Neuronal stem cell (in vitro differentiated cells): Measurements from ENCODE around the gene CERS4.

Source experiments
- DNase-seq: peaks from one replicate; pipeline ENCODE4 v3.0.0-alpha.2; 2013; ENCODE audit warnings: low spot score
- H2AFZ ChIP-seq: one replicate; pipeline ENCODE4 v1.6.1; 2013; ENCODE audit warnings: mild to moderate bottlenecking, low read length, inconsistent platforms
- H2AK5ac ChIP-seq: 2 replicates; pipeline ENCODE4 v1.6.1; 2013; ENCODE audit warnings: low read depth, mild to moderate bottlenecking, inconsistent platforms, low read length, moderate library complexity, mixed read lengths
- H2BK120ac ChIP-seq: 2 replicates; pipeline ENCODE4 v1.6.1; 2013; ENCODE audit warnings: low read depth, mild to moderate bottlenecking, inconsistent platforms, low read length, moderate library complexity, mixed read lengths
- H2BK12ac ChIP-seq: one replicate; pipeline ENCODE4 v1.6.1; 2013; ENCODE audit warnings: low read length, inconsistent platforms
- H2BK15ac ChIP-seq: 2 replicates; pipeline ENCODE4 v1.6.1; 2013; ENCODE audit warnings: mild to moderate bottlenecking, low read length, inconsistent platforms, mixed read lengths
- H2BK5ac ChIP-seq: one replicate; pipeline ENCODE4 v1.6.1; 2013; ENCODE audit warnings: inconsistent platforms, mild to moderate bottlenecking, low read length, moderate library complexity
- H3K14ac ChIP-seq: one replicate; pipeline ENCODE4 v1.6.1; 2013; ENCODE audit warnings: low read length, inconsistent platforms
- H3K18ac ChIP-seq: 2 replicates; pipeline ENCODE4 v1.6.1; 2013; ENCODE audit warnings: low read length, inconsistent platforms
- H3K23ac ChIP-seq: 2 replicates; pipeline ENCODE4 v1.6.1; 2013; ENCODE audit warnings: low read depth, mild to moderate bottlenecking, mixed read lengths, low read length, inconsistent platforms; ENCODE audit not compliant: poor library complexity
- H3K27ac ChIP-seq: replicated peaks from 3 replicates; pipeline ENCODE4 v1.5.1; 2013; ENCODE audit warnings: low read length, inconsistent platforms
- H3K27me3 ChIP-seq, 3 experiments: 2 replicates each; pipeline ENCODE4 v1.6.1; 2013; ENCODE audit warnings: low read length in 3 of 3, mild to moderate bottlenecking in 2 of 3, inconsistent platforms in 1 of 3, low read depth in 1 of 3, mixed read lengths in 1 of 3, moderate library complexity in 1 of 3; ENCODE audit not compliant: control insufficient read depth in 3 of 3, insufficient read depth in 3 of 3
- H3K36me3 ChIP-seq, 2 donors: replicated peaks in 1 of 2; 2 replicates each; pipeline ENCODE4 v1.6.1; 2013; ENCODE audit warnings: low read length in 2 of 2; ENCODE audit not compliant: control insufficient read depth in 2 of 2, insufficient read depth in 2 of 2
- H3K4ac ChIP-seq: 2 replicates; pipeline ENCODE4 v1.6.1; 2013; ENCODE audit warnings: inconsistent platforms, mild to moderate bottlenecking, low read length, moderate library complexity
- H3K4me1 ChIP-seq, 2 donors: 1 replicate in 1 of 2; 2 replicates in 1 of 2; pipeline ENCODE4 v1.6.1; 2013; ENCODE audit warnings: low read length in 2 of 2, low read depth in 1 of 2; ENCODE audit not compliant: control insufficient read depth in 2 of 2, insufficient read depth in 1 of 2
- H3K4me2 ChIP-seq: one replicate; pipeline ENCODE4 v1.6.1; 2013; ENCODE audit warnings: mild to moderate bottlenecking, low read length, inconsistent platforms; ENCODE audit not compliant: insufficient read depth, poor library complexity, severe bottlenecking
- H3K4me3 ChIP-seq, 2 donors: 2 replicates each; pipeline ENCODE4 v1.5.1; 2013; ENCODE audit warnings: low read length in 2 of 2, mild to moderate bottlenecking in 2 of 2, inconsistent platforms in 1 of 2, moderate library complexity in 1 of 2
- H3K79me1 ChIP-seq: one replicate; pipeline ENCODE4 v1.6.1; 2013; ENCODE audit warnings: low read depth, mild to moderate bottlenecking, inconsistent platforms, low read length, moderate library complexity
- H3K9ac ChIP-seq: one replicate; pipeline ENCODE4 v1.6.1; 2013; ENCODE audit warnings: mild to moderate bottlenecking, low read depth, low read length, inconsistent platforms; ENCODE audit not compliant: poor library complexity
- H3K9me3 ChIP-seq, 2 donors: replicated peaks in 1 of 2; 2 replicates each; pipeline versions ENCODE3 to v1.6.1; 2013; ENCODE audit warnings: low read length in 2 of 2, mild to moderate bottlenecking in 2 of 2, inconsistent platforms in 1 of 2, low read depth in 1 of 2, mixed read lengths in 1 of 2, moderate library complexity in 1 of 2; ENCODE audit not compliant: control insufficient read depth in 2 of 2, insufficient read depth in 1 of 2
- H4K8ac ChIP-seq: one replicate; pipeline ENCODE4 v1.6.1; 2013; ENCODE audit warnings: low read depth, mild to moderate bottlenecking, inconsistent platforms, low read length, moderate library complexity
- H4K91ac ChIP-seq: one replicate; pipeline ENCODE4 v1.6.1; 2013; ENCODE audit warnings: low read length, low read depth, mild to moderate bottlenecking, inconsistent platforms; ENCODE audit not compliant: poor library complexity
- WGBS, 2 donors: extraction: QIAGEN DNeasy Blood & Tissue Kit; methylation state at CpG; one replicate each; pipeline ENCODE4 v1.1.7; 2013; ENCODE audit warnings: missing lambda C conversion rate in 2 of 2, mixed read lengths in 1 of 2; ENCODE audit not compliant: insufficient read length in 2 of 2, insufficient replicate concordance in 1 of 2; ENCODE audit errors: extremely low coverage in 2 of 2; 5-methylcytosine and 5-hydroxymethylcytosine counted together

The CERS4 gene

DNA sequence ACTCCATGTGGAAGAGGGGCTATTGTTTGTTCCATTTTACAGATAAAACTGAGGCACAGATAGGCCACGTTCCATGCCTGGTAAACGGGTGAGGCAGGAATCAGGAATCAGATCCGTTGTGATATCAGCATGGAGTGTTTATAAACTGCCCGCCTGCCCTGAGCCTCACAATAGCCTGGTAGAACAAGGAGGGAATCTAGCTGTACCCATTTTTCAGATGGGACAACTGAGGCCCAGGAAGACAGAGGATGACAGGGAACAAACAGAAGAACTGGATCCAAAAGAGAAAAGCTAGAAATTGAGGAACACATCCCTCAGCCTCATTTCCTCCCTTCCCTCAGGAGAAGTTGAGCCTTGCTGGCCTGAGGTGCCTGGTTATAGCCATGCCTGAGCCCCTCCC is 32.5 kb downstream of the CERS4 start:
- peaks cover 3 to 9% of the 10 kb centered on the region in 2 donors for H3K36me3 ChIP-seq
- H2BK15ac ChIP-seq, result no peak overlapping the region
- no peak overlapping the region for H4K8ac ChIP-seq
- H3K4ac ChIP-seq, result no peak overlapping the region
- H3K4me1 ChIP-seq, result peaks cover 13 to 22% of the 10 kb centered on the region in 2 donors
- H2BK120ac ChIP-seq, result no peak overlapping the region
- no peak overlapping the region for H3K4me2 ChIP-seq
- no peak overlapping the region for H3K9ac ChIP-seq
- H2BK5ac ChIP-seq, result no peak overlapping the region
- no peaks in the 10 kb centered on the region for H3K79me1 ChIP-seq
- WGBS, 2 donors, result no CpG with 5 or more reads among the region's 4 CpGs
- H2AK5ac ChIP-seq, result no peak overlapping the region
- no peaks in the 10 kb centered on the region for H3K27me3 ChIP-seq
- no peak overlapping the region for H2AFZ ChIP-seq
- H3K4me3 ChIP-seq, result no peak overlapping the region
- no peak overlapping the region for H2BK12ac ChIP-seq
- H3K9me3 ChIP-seq, result peaks cover 10 to 24% of the 10 kb centered on the region in 2 donors
- H3K14ac ChIP-seq, result no peak overlapping the region
- H4K91ac ChIP-seq, result no peak overlapping the region
- H3K27ac ChIP-seq, result no peak overlapping the region
- H3K23ac ChIP-seq, result no peak overlapping the region
- no peak for DNase-seq
- no peak overlapping the region for H3K18ac ChIP-seq

DNA sequence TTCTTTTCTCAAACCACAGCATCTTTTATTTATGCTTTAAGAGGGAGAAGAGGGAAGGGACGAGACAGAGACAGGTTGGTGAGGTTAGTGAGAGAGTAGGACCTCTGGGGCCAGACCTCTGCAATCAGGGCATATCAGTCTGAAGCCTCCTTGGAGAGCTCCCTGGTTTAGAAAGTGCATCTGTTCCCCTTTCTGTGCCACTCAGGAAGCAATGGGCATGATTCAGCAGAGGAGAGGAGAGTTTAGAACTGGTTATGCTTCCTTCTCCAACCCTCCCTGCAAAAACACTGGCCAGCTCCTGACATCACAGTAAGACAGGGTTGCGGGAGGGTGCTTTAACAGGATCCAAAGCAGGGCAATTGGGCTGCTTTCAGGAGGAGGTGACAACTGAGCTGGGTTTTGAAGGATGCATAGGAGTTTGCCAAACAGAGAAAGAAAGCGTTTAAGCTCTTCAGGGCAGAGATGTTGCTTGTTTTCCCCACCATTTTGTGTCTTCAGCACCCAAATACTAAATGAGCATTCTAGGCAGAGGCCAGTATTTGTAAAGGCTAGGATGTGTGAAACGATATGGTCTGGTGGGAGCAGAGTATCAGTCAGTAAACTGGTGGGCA is 33.1 kb downstream of the CERS4 start:
- Histone ChIP-seq H2BK120ac (no peak overlapping the region), H3K23ac (no peak overlapping the region), H3K27me3 (no peaks in the 10 kb centered on the region), H2BK15ac (no peak overlapping the region), H3K27ac (no peak overlapping the region), H3K4ac (no peak overlapping the region), H3K79me1 (no peaks in the 10 kb centered on the region), H2BK5ac (no peak overlapping the region), H3K4me2 (no peak overlapping the region), H2AFZ (no peak overlapping the region), H3K4me3 (no peak overlapping the region), H4K91ac (no peak overlapping the region), H3K18ac (no peak overlapping the region), H3K9ac (no peak overlapping the region), H3K9me3 (peaks cover 13 to 24% of the 10 kb centered on the region in 2 donors), H3K4me1 (peaks cover 13 to 22% of the 10 kb centered on the region in 2 donors), H2BK12ac (no peak overlapping the region), H3K36me3 (peaks cover 5 to 9% of the 10 kb centered on the region in 2 donors), H2AK5ac (no peak overlapping the region), H4K8ac (no peak overlapping the region), H3K14ac (no peak overlapping the region)
- no CpG with 5 or more reads among the region's 4 CpGs for WGBS, 2 donors
- DNase-seq, result no peak

- no peak overlapping the region for H2BK12ac ChIP-seq
- no peak overlapping the region for H3K4me2 ChIP-seq
- H3K4me1 ChIP-seq, result peaks cover 13 to 19% of the 10 kb centered on the region in 2 donors
- H3K27me3 ChIP-seq, result no peaks in the 10 kb centered on the region
- no peak overlapping the region for H3K18ac ChIP-seq
- H3K14ac ChIP-seq, result no peak overlapping the region
- H2AFZ ChIP-seq, result no peak overlapping the region
- no peak overlapping the region for H4K91ac ChIP-seq
- no peak overlapping the region for H3K23ac ChIP-seq
- H3K9ac ChIP-seq, result no peak overlapping the region
- peaks cover 2% of the 10 kb centered on the region for H3K79me1 ChIP-seq
- H4K8ac ChIP-seq, result no peak overlapping the region
- H2BK120ac ChIP-seq, result no peak overlapping the region
- no peak overlapping the region for H2BK15ac ChIP-seq
- H3K36me3 ChIP-seq, result peaks cover 7 to 11% of the 10 kb centered on the region in 2 donors
- no peak overlapping the region for H3K4me3 ChIP-seq
- no peak overlapping the region for H3K27ac ChIP-seq
- no peak overlapping the region for H3K4ac ChIP-seq
- H2AK5ac ChIP-seq, result no peak overlapping the region
- no peak for DNase-seq
- no peak overlapping the region for H2BK5ac ChIP-seq
- peaks cover 13 to 24% of the 10 kb centered on the region in 2 donors for H3K9me3 ChIP-seq
- no CpG with 5 or more reads among the region's 3 CpGs for WGBS, 2 donors
These were observed 34.0 kb downstream of the CERS4 start for GRCh38 chr19:8243146-8243545.

- H3K14ac ChIP-seq, result no peak overlapping the region
- H2BK120ac ChIP-seq, result no peak overlapping the region
- no peak overlapping the region for H3K23ac ChIP-seq
- peaks cover 13 to 15% of the 10 kb centered on the region in 2 donors for H3K4me1 ChIP-seq
- WGBS, 2 donors, result no CpG with 5 or more reads among the region's 3 CpGs
- H4K8ac ChIP-seq, result no peak overlapping the region
- no peak overlapping the region for H3K4ac ChIP-seq
- no peaks in the 10 kb centered on the region for H3K27me3 ChIP-seq
- no peak overlapping the region for H3K27ac ChIP-seq
- no peak overlapping the region for H3K18ac ChIP-seq
- no peak overlapping the region for H2AK5ac ChIP-seq
- H3K36me3 ChIP-seq, result peaks cover 8 to 13% of the 10 kb centered on the region in 2 donors
- peaks cover 5% of the 10 kb centered on the region for H3K79me1 ChIP-seq
- H3K9me3 ChIP-seq, result peaks cover 12 to 18% of the 10 kb centered on the region in 2 donors
- H2BK15ac ChIP-seq, result no peak overlapping the region
- no peak overlapping the region for H3K9ac ChIP-seq
- H3K4me3 ChIP-seq, result no peak overlapping the region
- H2BK12ac ChIP-seq, result no peak overlapping the region
- H4K91ac ChIP-seq, result no peak overlapping the region
- DNase-seq, result no peak
- H3K4me2 ChIP-seq, result no peak overlapping the region
- no peak overlapping the region for H2BK5ac ChIP-seq
- no peak overlapping the region for H2AFZ ChIP-seq
These were observed 35.3 kb downstream of the CERS4 start for GRCh38 chr19:8244442-8244841.
